Activated CD8-positive, alpha-beta T cell treated with anti-CD3 and anti-CD28 coated beads for 36 hours (primary cell): ENCODE measurements around the gene C2orf68. TPM values are rescaled to one million over a fixed set of nuclear protein-coding genes. Genes with fewer than 3 reads are reported as not detected.

Experiments used
- ATAC-seq: fragments of 200-7000 bp; cut with Tn5 transposase; one replicate; pipeline ENCODE4 v1.10.0; 2021; ENCODE audit warnings: mild to moderate bottlenecking, moderate library complexity
- CTCF ChIA-PET: fragments of 350-600 bp; sonication (Branson Sonifier 250); formaldehyde crosslinking; loops from one replicate; lab custom pipeline; 2021; ENCODE audit warnings: antibody characterized with exemption; lab: Charles Lee
- POLR2A ChIA-PET: fragments of 350-600 bp; sonication (Branson Sonifier 250); formaldehyde crosslinking; loops from one replicate; lab custom pipeline; 2021; ENCODE audit warnings: antibody characterized with exemption; lab: Charles Lee
- DNase-seq: peaks from one replicate; pipeline ENCODE4 v3.0.0-alpha.2; 2020
- H3K27ac Mint-ChIP-seq: one replicate; pipeline ENCODE4 v1.8.0; 2021; ENCODE audit warnings: mild to moderate bottlenecking, mixed read lengths
- H3K27me3 Mint-ChIP-seq: one replicate; pipeline ENCODE4 v1.8.0; 2021; ENCODE audit warnings: mixed read lengths
- H3K36me3 Mint-ChIP-seq: one replicate; pipeline ENCODE4 v1.8.0; 2021; ENCODE audit warnings: low read depth, mixed read lengths
- H3K4me1 Mint-ChIP-seq: one replicate; pipeline ENCODE4 v1.8.0; 2021; ENCODE audit warnings: low read depth, mixed read lengths
- H3K4me3 Mint-ChIP-seq: one replicate; pipeline ENCODE4 v1.8.0; 2021; ENCODE audit warnings: mild to moderate bottlenecking, moderate library complexity, mixed read lengths
- H3K9me3 Mint-ChIP-seq: one replicate; pipeline ENCODE4 v1.8.0; 2021; ENCODE audit warnings: mixed read lengths
- intact Hi-C: fragments of 100-400 bp; cut with micrococcal nuclease; formaldehyde crosslinking; loops from one replicate; pipeline ENCODE4 v1.10.0; 2022
- total RNA-seq, 2 experiments: library from RNA; stranded (reverse); gene quantifications; one replicate each; pipeline ENCODE4 v1.2.3, GENCODE V29; 2021
- TF ChIP-seq, protein P1 (sequence below): fragments of 200-600 bp; IDR thresholded peaks from one replicate; pipeline ENCODE4 v1.8.0; 2022; ENCODE audit warnings: antibody characterized with exemption, mild to moderate bottlenecking

C2orf68 gene
- total RNA-seq, 2 experiments from 2014 or later: 25.4 to 29.1 TPM

DNA sequence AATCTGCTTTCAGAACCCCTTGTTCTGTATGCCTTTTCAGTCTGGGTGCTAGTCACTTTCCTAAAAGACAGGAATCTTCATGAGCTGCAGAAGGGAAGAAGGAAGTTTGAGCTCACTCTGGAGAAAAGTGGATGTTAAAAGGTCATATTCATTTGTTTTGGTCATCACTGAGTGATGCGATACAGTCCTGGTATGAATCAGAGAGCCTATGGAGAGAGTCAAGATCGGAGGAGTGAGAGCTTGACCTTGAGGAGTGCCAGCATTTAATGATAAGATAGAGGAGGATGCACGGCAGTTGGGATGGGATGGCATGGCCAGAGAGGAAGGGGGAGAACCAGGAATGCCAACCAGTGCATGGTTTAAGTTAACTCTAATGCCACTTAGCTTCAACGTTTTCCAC, 23.8 kb upstream of the C2orf68 start:
- ATAC-seq (no peak), DNase-seq (no peak)
- TF ChIP-seq, protein P1, sequence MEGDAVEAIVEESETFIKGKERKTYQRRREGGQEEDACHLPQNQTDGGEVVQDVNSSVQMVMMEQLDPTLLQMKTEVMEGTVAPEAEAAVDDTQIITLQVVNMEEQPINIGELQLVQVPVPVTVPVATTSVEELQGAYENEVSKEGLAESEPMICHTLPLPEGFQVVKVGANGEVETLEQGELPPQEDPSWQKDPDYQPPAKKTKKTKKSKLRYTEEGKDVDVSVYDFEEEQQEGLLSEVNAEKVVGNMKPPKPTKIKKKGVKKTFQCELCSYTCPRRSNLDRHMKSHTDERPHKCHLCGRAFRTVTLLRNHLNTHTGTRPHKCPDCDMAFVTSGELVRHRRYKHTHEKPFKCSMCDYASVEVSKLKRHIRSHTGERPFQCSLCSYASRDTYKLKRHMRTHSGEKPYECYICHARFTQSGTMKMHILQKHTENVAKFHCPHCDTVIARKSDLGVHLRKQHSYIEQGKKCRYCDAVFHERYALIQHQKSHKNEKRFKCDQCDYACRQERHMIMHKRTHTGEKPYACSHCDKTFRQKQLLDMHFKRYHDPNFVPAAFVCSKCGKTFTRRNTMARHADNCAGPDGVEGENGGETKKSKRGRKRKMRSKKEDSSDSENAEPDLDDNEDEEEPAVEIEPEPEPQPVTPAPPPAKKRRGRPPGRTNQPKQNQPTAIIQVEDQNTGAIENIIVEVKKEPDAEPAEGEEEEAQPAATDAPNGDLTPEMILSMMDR: no peak
- ChIA-PET CTCF (interaction anchor here (1.1 to 3.8 kb wide), 7 partner anchors 10 to 216 kb away, joined by 3 to 74 read pairs (median 39); partner anchors contain the start of gene SH2D6), POLR2A (interaction anchor here (0.7 to 1.1 kb wide), 2 partner anchors 11 to 160 kb away, joined by 4 read pairs; no protein-coding TSS in a partner anchor)
- H3K27me3 Mint-ChIP-seq: no peaks in the 10 kb centered on the region
- H3K36me3 Mint-ChIP-seq: peaks cover 57% of the 10 kb centered on the region
- intact Hi-C loops: no loop called here
- no peak overlapping the region for H3K4me3 Mint-ChIP-seq
- no peaks in the 10 kb centered on the region for H3K9me3 Mint-ChIP-seq
- peaks cover 11% of the 10 kb centered on the region for H3K4me1 Mint-ChIP-seq
- no peak overlapping the region for H3K27ac Mint-ChIP-seq

DNA sequence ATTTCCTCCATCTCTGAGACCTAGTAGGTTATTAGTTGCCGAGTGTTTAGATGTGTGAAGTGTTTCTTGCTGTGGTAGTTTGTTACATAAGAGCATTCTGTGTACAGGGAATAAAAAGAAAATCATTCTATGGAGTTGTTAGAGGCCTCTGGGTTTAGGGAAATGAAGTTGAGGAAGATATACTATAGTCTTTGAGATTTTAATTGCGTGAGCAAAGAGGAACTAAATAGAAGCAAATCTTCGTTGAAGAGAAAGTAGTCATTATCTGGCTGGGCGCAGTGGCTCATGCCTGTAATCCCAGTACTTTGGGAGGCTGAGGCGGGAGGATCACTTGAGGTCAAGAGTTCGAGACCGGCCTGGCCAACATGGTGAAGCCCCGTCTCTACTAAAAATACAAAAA, 23.1 kb upstream of the C2orf68 start:
- no peak for ATAC-seq
- Mint-ChIP-seq H3K4me1 (peaks cover 11% of the 10 kb centered on the region), H3K27ac (peak overlapping the region; percentile 59), H3K27me3 (no peaks in the 10 kb centered on the region), H3K4me3 (no peak overlapping the region), H3K36me3 (peaks cover 59% of the 10 kb centered on the region), H3K9me3 (no peaks in the 10 kb centered on the region)
- CTCF ChIA-PET: interaction anchor here (1.0 to 3.8 kb wide), 4 partner anchors 13 to 74 kb away, joined by 3 to 74 read pairs (median 50); no protein-coding TSS in a partner anchor
- intact Hi-C loops: no loop called here
- no peak for DNase-seq
- POLR2A ChIA-PET: interaction anchor here (0.8 kb wide), 1 partner anchor 12 kb away, joined by 3 read pairs; no protein-coding TSS in a partner anchor
- TF ChIP-seq, protein P1: no peak

DNA sequence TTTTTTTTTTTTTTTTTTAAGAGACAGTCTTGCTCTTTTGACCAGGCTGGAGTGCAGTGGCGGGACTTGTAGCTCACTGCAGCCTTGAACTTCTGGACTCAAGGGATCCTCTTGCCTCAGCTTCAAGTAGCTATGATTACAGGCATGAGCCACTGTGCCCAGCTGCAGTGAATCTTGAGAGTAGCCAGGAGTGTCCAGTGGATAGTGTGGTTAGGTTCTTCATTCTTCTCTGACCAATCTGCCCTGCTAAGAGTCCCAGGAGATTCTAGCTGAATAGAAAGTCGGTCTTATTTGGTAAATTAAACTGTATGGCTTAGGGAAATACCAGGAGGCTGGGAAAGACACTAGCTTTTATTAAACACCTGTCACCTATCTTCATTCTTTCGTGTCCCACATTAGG, 19.4 kb upstream of the C2orf68 start:
- TF ChIP-seq, protein P1: no peak

DNA sequence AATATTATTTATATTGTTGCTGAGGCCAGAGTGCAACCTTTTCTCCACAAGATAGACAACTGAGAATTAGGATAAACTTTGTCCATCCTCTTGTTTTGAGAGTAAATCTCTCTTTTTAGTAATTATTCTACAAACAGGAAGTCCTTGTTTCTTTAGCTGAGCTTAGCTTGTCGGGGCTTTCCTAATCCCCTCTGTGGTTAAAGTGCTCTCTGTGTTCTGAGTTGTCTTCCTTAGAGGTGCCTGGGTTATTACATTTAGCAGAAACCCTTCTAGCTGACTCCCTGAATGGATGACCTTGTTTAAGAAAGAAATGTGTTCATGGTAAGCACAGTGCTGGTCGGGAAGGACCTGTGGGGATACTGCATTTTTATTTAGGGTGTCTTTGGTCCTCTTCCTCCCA, 16.8 kb upstream of the C2orf68 start:
- ATAC-seq: peak; percentile 94
- ChIA-PET POLR2A (interaction anchor here (0.6 to 1.1 kb wide), 2 partner anchors 32 to 63 kb away, joined by 3 to 4 read pairs; no protein-coding TSS in a partner anchor), CTCF (interaction anchor here (0.9 to 4.3 kb wide), 4 partner anchors 9 to 79 kb away, joined by 3 to 31 read pairs (median 3); partner anchors contain the start of gene VAMP8)
- peaks cover 56% of the 10 kb centered on the region for H3K36me3 Mint-ChIP-seq
- peak overlapping the region; percentile 81 for H3K27ac Mint-ChIP-seq
- H3K4me3 Mint-ChIP-seq: no peak overlapping the region
- peaks cover 17% of the 10 kb centered on the region for H3K4me1 Mint-ChIP-seq
- TF ChIP-seq, protein P1: no peak
- peak; percentile 28 for DNase-seq
- no peaks in the 10 kb centered on the region for H3K9me3 Mint-ChIP-seq
- intact Hi-C loops: no loop called here
- no peaks in the 10 kb centered on the region for H3K27me3 Mint-ChIP-seq

More for the DNA sequence above, 19.4 kb upstream of the C2orf68 start:
- DNase-seq (no peak), ATAC-seq (no peak)
- peaks cover 50% of the 10 kb centered on the region for H3K36me3 Mint-ChIP-seq
- no peaks in the 10 kb centered on the region for H3K27me3 Mint-ChIP-seq
- H3K4me3 Mint-ChIP-seq: no peak overlapping the region
- peaks cover 22% of the 10 kb centered on the region for H3K4me1 Mint-ChIP-seq
- H3K9me3 Mint-ChIP-seq: no peaks in the 10 kb centered on the region
- POLR2A ChIA-PET: interaction anchor here (0.5 to 2.1 kb wide), 2 partner anchors 14 to 84 kb away, joined by 3 to 9 read pairs; no protein-coding TSS in a partner anchor
- CTCF ChIA-PET: interaction anchor here (0.9 to 1.5 kb wide), 3 partner anchors 9 to 121 kb away, joined by 3 to 5 read pairs (median 4); no protein-coding TSS in a partner anchor
- intact Hi-C loops: no loop called here
- no peak overlapping the region for H3K27ac Mint-ChIP-seq

DNA sequence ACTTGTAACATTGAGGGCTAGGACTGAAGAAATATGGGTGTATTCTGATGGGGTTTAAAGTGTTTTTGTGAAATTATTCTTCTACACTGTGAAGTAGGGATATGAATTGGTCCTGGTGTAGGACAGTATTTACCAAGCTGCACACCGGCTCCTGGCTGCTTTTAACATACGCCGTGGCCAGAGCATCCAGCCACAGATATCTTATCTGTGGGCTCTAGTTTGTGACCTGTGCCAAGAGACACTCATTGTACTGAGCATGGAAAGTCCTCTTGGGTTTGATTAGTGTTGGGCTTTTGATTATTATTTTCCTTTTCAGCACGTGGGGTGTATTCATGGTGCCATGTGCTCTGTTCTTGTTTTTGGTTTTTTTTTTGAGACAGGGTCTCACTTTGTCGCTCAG, 12.1 kb upstream of the C2orf68 start:
- intact Hi-C loops: no loop called here
- DNase-seq: no peak
- Mint-ChIP-seq H3K27ac (peak overlapping the region; percentile 13), H3K4me3 (no peak overlapping the region), H3K4me1 (peaks cover 23% of the 10 kb centered on the region), H3K27me3 (no peaks in the 10 kb centered on the region), H3K36me3 (peaks cover 48% of the 10 kb centered on the region), H3K9me3 (no peaks in the 10 kb centered on the region)
- TF ChIP-seq, protein P1: no peak
- POLR2A ChIA-PET: interaction anchor here (2.6 kb wide), 1 partner anchor 12 kb away, joined by 11 read pairs; the partner anchor contains the start of gene C2orf68
- no peak for ATAC-seq
- CTCF ChIA-PET: interaction anchor here (6.4 kb wide), 1 partner anchor 13 kb away, joined by 61 read pairs; no protein-coding TSS in a partner anchor
